ENCODE results near the gene ADAMTS14. TPM values are rescaled to one million over a fixed set of nuclear protein-coding genes. Genes with fewer than 3 reads are reported as not detected.

The ADAMTS14 gene
- total and polyA plus RNA-seq, 8 donors: 2.4 to 10.0 (median 6.6) TPM

DNA sequence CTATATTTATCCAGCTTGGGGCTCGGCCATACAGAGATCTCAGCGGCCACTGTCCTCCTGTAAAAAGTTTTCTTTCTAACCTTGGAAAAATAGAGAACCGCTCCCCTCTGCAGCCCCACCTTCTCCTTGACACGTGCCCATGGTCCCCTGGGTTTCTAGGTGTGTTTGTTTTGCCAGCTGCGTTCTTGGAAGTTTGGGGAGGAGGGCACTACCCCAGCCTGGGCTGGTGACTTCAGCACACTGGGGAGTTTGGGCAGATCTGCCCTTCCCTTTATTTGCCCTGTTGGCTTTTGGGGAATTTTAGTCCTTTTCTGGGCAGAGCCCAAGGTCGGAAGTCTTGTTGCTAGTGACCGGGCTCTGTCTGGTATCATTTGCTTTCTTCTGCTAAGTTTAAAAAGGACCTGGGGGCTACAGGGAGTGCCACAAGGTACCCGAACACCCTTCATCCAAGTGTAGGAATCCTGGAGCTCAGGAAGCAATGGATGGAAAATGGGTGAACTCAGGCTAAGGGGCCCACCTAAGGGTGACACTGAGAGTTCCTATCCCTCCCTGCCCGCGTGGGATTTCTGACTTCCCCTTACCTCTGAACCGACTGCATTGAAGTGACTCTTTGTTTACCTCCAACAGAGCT is 1.7 kb downstream of the ADAMTS14 start:
- Histone ChIP-seq H3K4me1 (peaks cover 3 to 10% of the 10 kb centered on the region in 2 donors), H3K4me3 (no peak overlapping the region), H3K9me3 (no peaks in the 10 kb centered on the region), H3K27me3 (peaks cover 5 to 50% of the 10 kb centered on the region in 2 donors), H3K36me3 (no peaks in the 10 kb centered on the region), H3K27ac (no peak overlapping the region)
- DNase-seq: no peak
- no peak for ATAC-seq
- intact Hi-C loops (cut with DNase I): no loop called here
- TF ChIP-seq, protein P1, sequence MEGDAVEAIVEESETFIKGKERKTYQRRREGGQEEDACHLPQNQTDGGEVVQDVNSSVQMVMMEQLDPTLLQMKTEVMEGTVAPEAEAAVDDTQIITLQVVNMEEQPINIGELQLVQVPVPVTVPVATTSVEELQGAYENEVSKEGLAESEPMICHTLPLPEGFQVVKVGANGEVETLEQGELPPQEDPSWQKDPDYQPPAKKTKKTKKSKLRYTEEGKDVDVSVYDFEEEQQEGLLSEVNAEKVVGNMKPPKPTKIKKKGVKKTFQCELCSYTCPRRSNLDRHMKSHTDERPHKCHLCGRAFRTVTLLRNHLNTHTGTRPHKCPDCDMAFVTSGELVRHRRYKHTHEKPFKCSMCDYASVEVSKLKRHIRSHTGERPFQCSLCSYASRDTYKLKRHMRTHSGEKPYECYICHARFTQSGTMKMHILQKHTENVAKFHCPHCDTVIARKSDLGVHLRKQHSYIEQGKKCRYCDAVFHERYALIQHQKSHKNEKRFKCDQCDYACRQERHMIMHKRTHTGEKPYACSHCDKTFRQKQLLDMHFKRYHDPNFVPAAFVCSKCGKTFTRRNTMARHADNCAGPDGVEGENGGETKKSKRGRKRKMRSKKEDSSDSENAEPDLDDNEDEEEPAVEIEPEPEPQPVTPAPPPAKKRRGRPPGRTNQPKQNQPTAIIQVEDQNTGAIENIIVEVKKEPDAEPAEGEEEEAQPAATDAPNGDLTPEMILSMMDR (IDR thresholded peaks at IDR 0.05): no peak

DNA sequence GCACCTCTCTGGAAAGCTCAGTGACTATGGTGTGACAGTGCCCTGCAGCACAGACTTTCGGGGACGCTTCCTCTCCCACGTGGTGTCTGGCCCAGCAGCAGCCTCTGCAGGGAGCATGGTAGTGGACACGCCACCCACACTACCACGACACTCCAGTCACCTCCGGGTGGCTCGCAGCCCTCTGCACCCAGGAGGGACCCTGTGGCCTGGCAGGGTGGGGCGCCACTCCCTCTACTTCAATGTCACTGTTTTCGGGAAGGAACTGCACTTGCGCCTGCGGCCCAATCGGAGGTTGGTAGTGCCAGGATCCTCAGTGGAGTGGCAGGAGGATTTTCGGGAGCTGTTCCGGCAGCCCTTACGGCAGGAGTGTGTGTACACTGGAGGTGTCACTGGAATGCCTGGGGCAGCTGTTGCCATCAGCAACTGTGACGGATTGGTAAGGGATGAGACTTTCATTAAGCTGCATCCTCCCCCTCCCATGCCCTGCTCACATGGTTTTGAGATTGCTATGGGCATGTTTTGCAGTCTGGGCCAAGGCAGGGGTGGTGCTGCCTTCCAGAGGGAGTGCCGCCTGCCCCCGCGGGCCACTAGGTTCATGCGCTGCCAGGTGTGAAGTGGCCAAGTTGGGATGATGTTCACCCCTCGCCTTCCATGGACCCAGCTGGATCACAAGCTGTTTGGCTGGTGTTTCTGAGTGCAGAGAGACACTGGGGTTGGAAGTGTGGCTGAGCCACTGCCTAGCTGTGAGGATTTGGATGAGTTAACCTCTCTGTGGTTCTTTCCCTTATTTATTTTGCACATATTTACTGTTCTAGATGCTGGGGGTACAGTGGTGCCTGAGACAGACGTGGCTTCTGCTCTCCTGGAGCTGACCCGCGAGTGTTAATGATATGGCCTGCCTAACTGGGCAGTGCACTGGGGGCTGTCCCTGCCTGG is 2.5 kb downstream of the ADAMTS14 start:
- Histone ChIP-seq H3K27me3 (peaks cover 5 to 50% of the 10 kb centered on the region in 2 donors), H3K4me3 (no peak overlapping the region), H3K36me3 (no peaks in the 10 kb centered on the region), H3K4me1 (peaks cover 3 to 10% of the 10 kb centered on the region in 2 donors), H3K27ac (no peak overlapping the region), H3K9me3 (no peaks in the 10 kb centered on the region)
- ATAC-seq (no peak), DNase-seq (no peak)
- TF ChIP-seq, protein P1 (IDR thresholded peaks at IDR 0.05): no peak
- intact Hi-C loops (cut with DNase I): no loop called here

DNA sequence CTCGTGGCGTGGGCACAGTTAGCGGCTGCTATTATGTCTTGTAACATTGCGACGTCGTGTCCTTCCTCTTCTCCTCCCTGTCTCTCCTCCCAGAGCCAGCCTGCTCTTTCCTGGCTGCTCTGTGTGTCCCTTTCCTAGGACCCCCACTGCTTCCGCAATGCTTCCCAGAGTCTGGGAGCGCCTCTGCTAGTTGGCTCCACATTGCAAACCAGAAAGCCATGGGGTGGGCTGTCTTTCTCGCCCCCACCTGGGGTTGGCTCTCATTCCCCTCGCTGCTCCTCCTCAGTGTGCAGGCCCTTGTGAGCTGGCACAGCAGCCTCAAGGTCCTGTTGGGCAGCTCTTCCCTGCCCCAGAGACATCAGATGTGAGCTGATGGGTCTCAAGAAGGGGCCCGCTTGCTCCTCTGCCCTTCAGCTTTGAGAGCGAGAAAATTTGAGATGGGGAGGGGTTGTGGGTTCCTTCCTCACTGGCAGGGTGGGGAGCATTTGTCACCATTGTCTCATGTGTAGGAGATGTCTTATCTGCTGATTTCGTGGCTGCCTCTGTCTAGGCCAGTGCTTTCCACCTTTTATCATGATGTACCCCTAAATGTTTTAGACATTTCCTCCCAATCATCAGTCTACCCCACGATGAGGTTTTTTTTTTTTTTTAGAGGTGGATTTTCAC is 3.3 kb downstream of the ADAMTS14 start:
- H3K9me3 ChIP-seq: no peaks in the 10 kb centered on the region
- ATAC-seq (no peak), DNase-seq (no peak)
- H3K27ac ChIP-seq: no peak overlapping the region
- peaks cover 3 to 10% of the 10 kb centered on the region in 2 donors for H3K4me1 ChIP-seq
- intact Hi-C loops (cut with DNase I): no loop called here
- no peak overlapping the region for H3K4me3 ChIP-seq
- H3K36me3 ChIP-seq: no peaks in the 10 kb centered on the region
- TF ChIP-seq, protein P1 (IDR thresholded peaks at IDR 0.05): no peak
- peaks cover 5 to 46% of the 10 kb centered on the region in 2 donors for H3K27me3 ChIP-seq

DNA sequence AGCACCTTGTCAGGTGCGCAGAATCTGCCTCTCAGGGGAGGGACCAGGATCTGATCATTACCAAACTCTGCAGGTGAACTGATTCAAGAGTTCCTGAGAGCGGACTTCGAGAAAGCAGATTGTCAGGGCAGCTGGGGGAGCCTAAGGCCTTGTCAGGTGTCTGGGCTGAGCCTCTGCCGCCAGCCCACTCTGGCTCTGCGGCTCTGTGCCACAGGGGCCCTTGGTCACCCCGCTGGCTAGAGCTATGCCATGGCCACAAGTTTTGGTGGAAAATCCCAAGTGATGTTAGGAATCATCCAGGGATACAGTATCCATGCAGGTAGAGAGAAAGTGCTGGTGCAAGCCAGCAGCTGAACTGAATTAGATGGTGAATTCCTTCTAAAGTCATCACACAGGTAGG is 4.2 kb downstream of the ADAMTS14 start:
- intact Hi-C loops (cut with DNase I): no loop called here
- no peak for DNase-seq

More for the DNA sequence above, 4.2 kb downstream of the ADAMTS14 start:
- ATAC-seq: no peak
- H3K27ac ChIP-seq: no peak overlapping the region
- no peaks in the 10 kb centered on the region for H3K36me3 ChIP-seq
- TF ChIP-seq, protein P1 (IDR thresholded peaks at IDR 0.05): no peak
- H3K27me3 ChIP-seq: peaks cover 5 to 42% of the 10 kb centered on the region in 2 donors
- no peak overlapping the region for H3K4me3 ChIP-seq
- no peaks in the 10 kb centered on the region for H3K9me3 ChIP-seq
- H3K4me1 ChIP-seq: peaks cover 3 to 10% of the 10 kb centered on the region in 2 donors
